H9 (cell line): ENCODE measurements around the gene ARHGAP4. TPM values are rescaled to one million over a fixed set of nuclear protein-coding genes. Genes with fewer than 3 reads are reported as not detected.

Source experiments
- DNase-seq: peaks from one replicate; pipeline ENCODE4 v3.0.0-alpha.2; 2017
- H2AFZ ChIP-seq: one replicate; pipeline ENCODE4 v1.6.1; 2013; ENCODE audit warnings: mild to moderate bottlenecking, low read length, control low read depth, moderate library complexity
- H2AK5ac ChIP-seq: 2 replicates; pipeline ENCODE4 v1.6.1; 2013; ENCODE audit warnings: low read length, control low read depth, mixed read lengths; ENCODE audit not compliant: insufficient read length
- H2BK120ac ChIP-seq: one replicate; pipeline ENCODE4 v1.6.1; 2013; ENCODE audit warnings: low read depth, mild to moderate bottlenecking, low read length, control low read depth, inconsistent platforms; ENCODE audit not compliant: poor library complexity, severe bottlenecking
- H2BK12ac ChIP-seq: 2 replicates; pipeline ENCODE4 v1.6.1; 2013; ENCODE audit warnings: low read length, control low read depth, mixed read lengths, low read depth; ENCODE audit not compliant: insufficient read length
- H2BK15ac ChIP-seq: 2 replicates; pipeline ENCODE4 v1.6.1; 2013; ENCODE audit warnings: low read depth, low read length, control low read depth
- H2BK20ac ChIP-seq: one replicate; pipeline ENCODE4 v1.6.1; 2013; ENCODE audit warnings: low read depth, mild to moderate bottlenecking, low read length, control low read depth, inconsistent platforms; ENCODE audit not compliant: poor library complexity, severe bottlenecking
- H2BK5ac ChIP-seq: 2 replicates; pipeline ENCODE4 v1.6.1; 2013; ENCODE audit warnings: low read length, control low read depth, mixed read lengths; ENCODE audit not compliant: insufficient read length
- H3K14ac ChIP-seq: 2 replicates; pipeline ENCODE4 v1.6.1; 2013; ENCODE audit warnings: low read length, control low read depth; ENCODE audit not compliant: insufficient read depth
- H3K18ac ChIP-seq: 2 replicates; pipeline ENCODE4 v1.6.1; 2013; ENCODE audit warnings: low read depth, mild to moderate bottlenecking, mixed read lengths, low read length, control low read depth; ENCODE audit not compliant: insufficient read length
- H3K23ac ChIP-seq: 2 replicates; pipeline ENCODE4 v1.6.1; 2013; ENCODE audit warnings: low read length, control low read depth, mixed read lengths, low read depth; ENCODE audit not compliant: insufficient read length
- H3K23me2 ChIP-seq: 2 replicates; pipeline ENCODE4 v1.6.1; 2013; ENCODE audit warnings: low read depth, mild to moderate bottlenecking, mixed read lengths, low read length, control low read depth; ENCODE audit not compliant: insufficient read length, poor library complexity, severe bottlenecking
- H3K27ac ChIP-seq: 2 replicates; pipeline ENCODE4 v1.5.1; 2013; ENCODE audit warnings: low read length, control low read depth, mixed read lengths, low read depth; ENCODE audit not compliant: insufficient read length
- H3K27me3 ChIP-seq: 2 replicates; pipeline ENCODE4 v1.6.1; 2013; ENCODE audit warnings: low read length, control low read depth, inconsistent platforms; ENCODE audit not compliant: insufficient read depth
- H3K4ac ChIP-seq: 2 replicates; pipeline ENCODE4 v1.6.1; 2013; ENCODE audit warnings: low read depth, mild to moderate bottlenecking, control low read depth, inconsistent platforms, low read length, moderate library complexity
- H3K4me1 ChIP-seq: 2 replicates; pipeline ENCODE4 v1.6.1; 2013; ENCODE audit warnings: low read length, control low read depth, inconsistent platforms; ENCODE audit not compliant: insufficient read depth
- H3K4me2 ChIP-seq: 2 replicates; pipeline ENCODE4 v1.6.1; 2013; ENCODE audit warnings: low read length, control low read depth, mixed read lengths; ENCODE audit not compliant: insufficient read length, insufficient read depth
- H3K56ac ChIP-seq: 2 replicates; pipeline ENCODE4 v1.6.1; 2013; ENCODE audit warnings: low read depth, mild to moderate bottlenecking, mixed read lengths, low read length, control low read depth; ENCODE audit not compliant: insufficient read length
- H3K79me1 ChIP-seq: 2 replicates; pipeline ENCODE4 v1.6.1; 2013; ENCODE audit warnings: low read depth, mild to moderate bottlenecking, moderate library complexity, low read length, control low read depth, inconsistent platforms; ENCODE audit not compliant: insufficient read depth, poor library complexity, severe bottlenecking
- H3K79me2 ChIP-seq: 2 replicates; pipeline ENCODE4 v1.6.1; 2013; ENCODE audit warnings: low read length, control low read depth, inconsistent platforms; ENCODE audit not compliant: insufficient read depth
- H3K9ac ChIP-seq: 2 replicates; pipeline ENCODE4 v1.6.1; 2013; ENCODE audit warnings: low read length, control low read depth, mixed read lengths; ENCODE audit not compliant: insufficient read length; ENCODE audit errors: extremely low read depth
- H3K9me3 ChIP-seq: one replicate; pipeline ENCODE4 v1.6.1; 2013; ENCODE audit warnings: low read depth, low read length, inconsistent platforms; ENCODE audit not compliant: control insufficient read depth
- H3T11ph ChIP-seq: one replicate; pipeline ENCODE4 v1.6.1; 2013; ENCODE audit warnings: mild to moderate bottlenecking, low read length, control low read depth, inconsistent platforms
- H4K20me1 ChIP-seq: one replicate; pipeline ENCODE4 v1.6.1; 2013; ENCODE audit not compliant: control insufficient read depth, insufficient read length, insufficient read depth
- H4K5ac ChIP-seq: 2 replicates; pipeline ENCODE4 v1.6.1; 2013; ENCODE audit warnings: low read depth, mild to moderate bottlenecking, mixed read lengths, low read length, control low read depth; ENCODE audit not compliant: insufficient read length
- H4K8ac ChIP-seq: replicated peaks from 2 replicates; pipeline ENCODE4 v1.6.1; 2013; ENCODE audit warnings: low read length, control low read depth, mixed read lengths, low read depth; ENCODE audit not compliant: insufficient read length
- H4K91ac ChIP-seq: 2 replicates; pipeline ENCODE4 v1.6.1; 2013; ENCODE audit warnings: low read depth, mild to moderate bottlenecking, moderate library complexity, mixed read lengths, low read length, control low read depth; ENCODE audit not compliant: insufficient read length
- H3K27ac Mint-ChIP-seq, 3 experiments: 2 replicates in 2 of 3; 3 replicates in 1 of 3; pipeline ENCODE4 v1.8.0; 2020 to 2021; ENCODE audit warnings: mixed read lengths in 3 of 3, mild to moderate bottlenecking in 1 of 3, moderate library complexity in 1 of 3
- H3K27me3 Mint-ChIP-seq: 2 replicates; pipeline ENCODE4 v1.8.0; 2021; ENCODE audit warnings: low read depth, mild to moderate bottlenecking, moderate library complexity, mixed read lengths
- H3K36me3 Mint-ChIP-seq, 3 experiments: 2 replicates in 2 of 3; 3 replicates in 1 of 3; pipeline ENCODE4 v1.8.0; 2020 to 2021; ENCODE audit warnings: low read depth in 3 of 3, mixed read lengths in 3 of 3; ENCODE audit not compliant: insufficient read depth in 1 of 3
- H3K4me1 Mint-ChIP-seq, 2 experiments: 2 replicates each; pipeline ENCODE4 v1.8.0; 2020; ENCODE audit warnings: mixed read lengths in 2 of 2
- H3K4me3 Mint-ChIP-seq, 2 experiments: 2 replicates in 1 of 2; 3 replicates in 1 of 2; pipeline ENCODE4 v1.8.0; 2020 to 2021; ENCODE audit warnings: mild to moderate bottlenecking in 2 of 2, mixed read lengths in 2 of 2, moderate library complexity in 1 of 2
- H3K9me3 Mint-ChIP-seq, 2 experiments: 2 replicates in 1 of 2; 3 replicates in 1 of 2; pipeline ENCODE4 v1.8.0; 2020; ENCODE audit warnings: mild to moderate bottlenecking in 2 of 2, mixed read lengths in 2 of 2, moderate library complexity in 1 of 2
- WGBS: extraction: QIAGEN DNeasy Blood & Tissue Kit; methylation state at CpG from one replicate; pipeline ENCODE4 v1.1.7; 2013; ENCODE audit warnings: missing lambda C conversion rate, low lambda C conversion rate, mixed read lengths; ENCODE audit not compliant: insufficient read length; ENCODE audit errors: extremely low coverage; 5-methylcytosine and 5-hydroxymethylcytosine counted together
- total RNA-seq: library from RNA; stranded (reverse); gene quantifications from 2 replicates; pipeline ENCODE4 v1.2.1, GENCODE V29; 2021
- TF ChIP-seq, protein P1 (sequence below): fragments of 200-600 bp; sonication (generic); conservative IDR thresholded peaks from 3 replicates; pipeline ENCODE4 v1.8.0; 2021; ENCODE audit warnings: antibody characterized with exemption, mild to moderate bottlenecking

Gene ARHGAP4
- total RNA-seq, 1 experiment from 2014 or later = 37.8 TPM

DNA sequence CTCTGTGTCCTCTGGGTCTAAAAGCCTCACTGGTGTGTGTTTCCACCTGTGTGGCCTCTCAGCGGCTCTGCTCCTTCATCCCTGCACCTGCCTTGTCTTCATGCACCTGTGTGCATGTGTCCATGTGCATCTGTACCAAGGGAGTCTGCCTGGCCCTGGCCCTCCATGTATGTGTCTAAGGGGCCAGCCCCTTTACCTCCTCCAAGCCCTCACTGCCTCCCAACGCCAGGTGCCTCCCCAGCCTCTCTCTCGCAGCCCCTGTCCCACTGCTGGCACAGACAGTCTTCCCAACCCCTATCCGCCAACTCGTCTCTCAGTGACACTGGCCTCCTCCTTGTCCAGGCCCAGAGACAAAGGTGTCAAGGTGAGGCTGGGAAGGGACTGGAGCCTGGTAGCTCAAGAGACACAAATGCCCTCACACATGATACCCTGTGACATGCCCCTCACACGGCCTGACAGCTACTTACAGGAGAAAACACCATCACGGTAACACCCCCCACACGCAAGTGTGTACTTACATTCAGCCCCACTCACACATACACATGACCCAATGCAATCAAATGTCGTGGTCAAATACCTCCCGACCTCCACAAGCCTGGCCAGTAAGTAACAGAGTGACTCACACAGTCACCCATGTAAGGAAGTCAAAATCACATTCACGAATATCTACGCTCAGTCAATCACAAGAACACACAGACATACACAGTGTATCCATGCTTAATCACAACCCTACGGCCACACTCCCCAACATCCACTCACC lies 51.5 kb downstream of the ARHGAP4 start:
- Mint-ChIP-seq H3K4me1 (peaks cover 23 to 51% of the 10 kb centered on the region in 2 experiments), H3K27me3 (peaks cover 14% of the 10 kb centered on the region), H3K4me3 (peak overlapping the region in 1 of 2 experiments; percentile 22; a peak in 3 of 5 replicates), H3K9me3 (peaks cover 69 to 86% of the 10 kb centered on the region in 2 experiments), H3K27ac (no peak overlapping the region), H3K36me3 (peaks cover 6 to 23% (median 13%) of the 10 kb centered on the region in 3 experiments; a peak in 6 of 7 replicates)
- Histone ChIP-seq H3K27me3 (no peaks in the 10 kb centered on the region), H3K4me1 (no peaks in the 10 kb centered on the region; the same call in none of the 2 replicates), H2BK12ac (no peak overlapping the region), H3K14ac (no peak overlapping the region), H3T11ph (no peak overlapping the region), H3K27ac (no peak overlapping the region), H4K8ac (no peak overlapping the region), H3K23me2 (peaks cover 3% of the 10 kb centered on the region), H2AFZ (no peak overlapping the region), H3K9me3 (no peaks in the 10 kb centered on the region), H3K18ac (no peak overlapping the region), H3K9ac (no peak overlapping the region), H3K56ac (no peak overlapping the region), H3K4ac (no peak overlapping the region), H2AK5ac (no peak overlapping the region), H2BK5ac (no peak overlapping the region), H3K79me1 (no peaks in the 10 kb centered on the region), H4K5ac (no peak overlapping the region), H4K91ac (no peak overlapping the region), H2BK20ac (no peak overlapping the region), H3K4me2 (no peak overlapping the region), H2BK15ac (no peak overlapping the region), H2BK120ac (no peak overlapping the region), H3K23ac (no peak overlapping the region), H3K79me2 (no peaks in the 10 kb centered on the region), H4K20me1 (no peaks in the 10 kb centered on the region)
- whole genome bisulfite sequencing = no CpG with 5 or more reads among the region's 13 CpGs
- TF ChIP-seq, protein P1, sequence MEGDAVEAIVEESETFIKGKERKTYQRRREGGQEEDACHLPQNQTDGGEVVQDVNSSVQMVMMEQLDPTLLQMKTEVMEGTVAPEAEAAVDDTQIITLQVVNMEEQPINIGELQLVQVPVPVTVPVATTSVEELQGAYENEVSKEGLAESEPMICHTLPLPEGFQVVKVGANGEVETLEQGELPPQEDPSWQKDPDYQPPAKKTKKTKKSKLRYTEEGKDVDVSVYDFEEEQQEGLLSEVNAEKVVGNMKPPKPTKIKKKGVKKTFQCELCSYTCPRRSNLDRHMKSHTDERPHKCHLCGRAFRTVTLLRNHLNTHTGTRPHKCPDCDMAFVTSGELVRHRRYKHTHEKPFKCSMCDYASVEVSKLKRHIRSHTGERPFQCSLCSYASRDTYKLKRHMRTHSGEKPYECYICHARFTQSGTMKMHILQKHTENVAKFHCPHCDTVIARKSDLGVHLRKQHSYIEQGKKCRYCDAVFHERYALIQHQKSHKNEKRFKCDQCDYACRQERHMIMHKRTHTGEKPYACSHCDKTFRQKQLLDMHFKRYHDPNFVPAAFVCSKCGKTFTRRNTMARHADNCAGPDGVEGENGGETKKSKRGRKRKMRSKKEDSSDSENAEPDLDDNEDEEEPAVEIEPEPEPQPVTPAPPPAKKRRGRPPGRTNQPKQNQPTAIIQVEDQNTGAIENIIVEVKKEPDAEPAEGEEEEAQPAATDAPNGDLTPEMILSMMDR = no peak
- no peak for DNase-seq
